Activated T-cell treated with anti-CD3 and anti-CD28 coated beads for 24 hours (primary cell): Measurements from ENCODE around the gene PML.
A peak's percentile ranks its signal among the peaks of the same experiment; 100 is the strongest.
"Not testable (repeated sequence)": the region's sequence is repeated elsewhere in the genome, so short reads cannot be mapped to it uniquely, and the experiment has no call there.

Experiments used
- DNase-seq: peaks from one replicate; pipeline ENCODE4 v3.0.0-alpha.2; 2020; ENCODE audit warnings: low read depth

The PML gene

GRCh38 chr15:74040109-74040850 is 45.8 kb downstream of the PML start:
- no peak for DNase-seq

- DNase-seq = no peak
Measured at GRCh38 chr15:74041311-74041756, 46.8 kb downstream of the PML start.

- no peak for DNase-seq
Measured at GRCh38 chr15:74041777-74042435, 47.4 kb downstream of the PML start.

- no peak for DNase-seq
Measured at GRCh38 chr15:74042603-74043424, 48.3 kb downstream of the PML start.

GRCh38 chr15:74043425-74044266 is 49.1 kb downstream of the PML start:
- DNase-seq = no peak

- no peak for DNase-seq
Measured at GRCh38 chr15:74044267-74045110, 50.0 kb downstream of the PML start.

- DNase-seq = no peak
Measured at GRCh38 chr15:74045184-74045583, 50.7 kb downstream of the PML start.

GRCh38 chr15:74045636-74046274 is 51.2 kb downstream of the PML start:
- no peak for DNase-seq

GRCh38 chr15:74046275-74046674 is 51.8 kb downstream of the PML start:
- DNase-seq = no peak

- no peak for DNase-seq
Measured at GRCh38 chr15:74050127-74050526, 55.6 kb downstream of the PML start.

- DNase-seq = no peak
Measured at GRCh38 chr15:74050556-74051234, 56.2 kb downstream of the PML start.

GRCh38 chr15:74052271-74053260 is 58.0 kb downstream of the PML start:
- not testable (repeated sequence) for DNase-seq

GRCh38 chr15:74053517-74053916 is 59.0 kb downstream of the PML start:
- DNase-seq = no peak

GRCh38 chr15:74053941-74054529 is 59.5 kb downstream of the PML start:
- DNase-seq = peak; percentile 54

- DNase-seq = no peak
Measured at GRCh38 chr15:74055804-74056203, 61.3 kb downstream of the PML start.

- not testable (repeated sequence) for DNase-seq
Measured at GRCh38 chr15:74056330-74056729, 61.8 kb downstream of the PML start.

- not testable (repeated sequence) for DNase-seq
Measured at GRCh38 chr15:74059050-74059833, 64.7 kb downstream of the PML start.
